Adipocyte (in vitro differentiated cells): ENCODE data around the gene ACTA2.

Experiments used
- DNase-seq: peaks from one replicate; pipeline ENCODE4 v3.0.0-alpha.2; 2015; ENCODE audit warnings: low read depth
- H3K27me3 ChIP-seq: replicated peaks from 2 replicates; pipeline ENCODE4 v1.7.0; 2013; ENCODE audit warnings: mild to moderate bottlenecking, low read length, moderate library complexity; ENCODE audit not compliant: control insufficient read depth, insufficient read depth
- H3K36me3 ChIP-seq: 2 replicates; pipeline ENCODE4 v1.7.0; 2013; ENCODE audit warnings: low read length, mild to moderate bottlenecking, moderate library complexity; ENCODE audit not compliant: control insufficient read depth, insufficient read depth, severe bottlenecking
- H3K4me1 ChIP-seq: 2 replicates; pipeline ENCODE4 v1.7.0; 2013; ENCODE audit warnings: mild to moderate bottlenecking, low read length, moderate library complexity; ENCODE audit not compliant: control insufficient read depth, insufficient read depth
- H3K4me3 ChIP-seq: 2 replicates; pipeline ENCODE4 v1.7.0; 2013; ENCODE audit warnings: mild to moderate bottlenecking, low read length, moderate library complexity
- H3K9ac ChIP-seq: 2 replicates; pipeline ENCODE4 v1.7.0; 2013; ENCODE audit warnings: mild to moderate bottlenecking, low read length, moderate library complexity
- H3K9me3 ChIP-seq: 2 replicates; pipeline ENCODE4 v1.7.0; 2013; ENCODE audit warnings: mild to moderate bottlenecking, low read length, moderate library complexity; ENCODE audit not compliant: control insufficient read depth

ACTA2 gene

DNA sequence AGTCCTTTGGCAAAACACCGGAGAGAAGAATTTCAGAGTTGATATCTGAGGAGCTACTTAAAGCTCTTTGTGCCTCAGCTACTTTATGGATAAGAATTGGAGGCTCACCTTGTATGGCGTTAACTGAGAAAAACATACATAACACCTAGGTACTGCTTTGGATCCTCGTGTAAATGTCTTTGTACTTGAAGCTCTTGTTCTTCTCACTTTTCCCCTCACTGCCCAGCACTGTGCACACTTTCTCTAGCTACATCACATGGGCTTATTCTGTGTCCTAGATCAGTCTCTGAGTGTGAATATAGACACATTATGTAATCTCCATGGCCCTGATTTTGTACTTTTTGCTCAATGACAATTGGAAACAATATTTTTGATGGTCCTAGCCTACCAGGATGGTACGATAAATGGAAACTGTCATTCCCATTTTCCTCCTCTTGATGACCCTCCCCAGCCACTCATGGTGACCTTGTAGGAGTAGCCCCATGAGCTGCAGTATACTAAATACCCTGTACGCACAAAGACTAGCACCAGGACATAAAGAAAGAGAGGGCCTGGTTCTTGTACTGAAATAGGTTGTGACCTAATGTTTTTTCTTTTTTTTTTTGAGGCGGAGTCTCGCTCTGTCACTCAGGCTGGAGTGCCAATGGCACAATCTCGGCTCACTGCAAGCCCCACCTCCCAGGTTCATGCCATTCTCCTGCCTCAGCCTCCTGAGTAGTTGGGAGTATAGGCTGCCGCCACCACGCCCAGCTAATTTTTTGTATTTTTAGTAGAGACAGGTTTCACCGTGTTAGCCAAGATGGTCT is 50.4 kb downstream of the ACTA2 start:
- H3K9me3 ChIP-seq: no peaks in the 10 kb centered on the region
- H3K4me1 ChIP-seq: peaks cover 30% of the 10 kb centered on the region
- no peak overlapping the region for H3K9ac ChIP-seq
- no peaks in the 10 kb centered on the region for H3K27me3 ChIP-seq
- no peak for DNase-seq
- peaks cover 19% of the 10 kb centered on the region for H3K36me3 ChIP-seq
- H3K4me3 ChIP-seq: no peak overlapping the region

GRCh38 chr10:88901206-88901983 is 51.2 kb downstream of the ACTA2 start:
- Histone ChIP-seq H3K4me1 (peaks cover 36% of the 10 kb centered on the region), H3K9me3 (no peaks in the 10 kb centered on the region)

DNA sequence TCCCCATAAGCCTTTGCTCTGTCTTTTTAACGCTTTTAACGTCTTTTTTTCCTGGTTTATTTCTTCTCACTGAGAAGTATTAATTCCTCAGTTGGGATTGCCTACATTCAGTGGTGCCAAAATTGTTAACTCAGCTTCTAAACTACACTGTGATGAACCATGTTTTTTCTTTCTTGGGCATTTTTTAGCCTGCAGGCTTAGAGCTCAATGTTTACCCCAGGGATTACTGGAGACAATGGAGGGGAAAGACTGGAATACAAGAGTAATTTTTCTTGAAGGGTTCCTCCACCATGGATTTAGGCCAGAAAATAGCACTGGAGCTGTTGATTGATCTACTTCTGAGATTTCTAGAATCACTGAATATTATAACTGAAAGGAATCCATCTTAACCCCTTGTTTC is 52.7 kb downstream of the ACTA2 start:
- Histone ChIP-seq H3K9me3 (no peaks in the 10 kb centered on the region), H3K4me1 (peaks cover 51% of the 10 kb centered on the region), H3K36me3 (peaks cover 6% of the 10 kb centered on the region), H3K4me3 (no peak overlapping the region), H3K27me3 (no peaks in the 10 kb centered on the region), H3K9ac (no peak overlapping the region)
- no peak for DNase-seq

More at GRCh38 chr10:88901206-88901983, 51.2 kb downstream of the ACTA2 start:
- no peak overlapping the region for H3K4me3 ChIP-seq
- no peak overlapping the region for H3K9ac ChIP-seq
- DNase-seq: no peak
- peaks cover 19% of the 10 kb centered on the region for H3K36me3 ChIP-seq
- H3K27me3 ChIP-seq: no peaks in the 10 kb centered on the region

GRCh38 chr10:88898727-88899126 is 53.8 kb downstream of the ACTA2 start:
- no peak for DNase-seq
- Histone ChIP-seq H3K36me3 (peaks cover under 1% of the 10 kb centered on the region), H3K4me3 (no peak overlapping the region), H3K4me1 (peaks cover 63% of the 10 kb centered on the region), H3K9me3 (no peaks in the 10 kb centered on the region), H3K27me3 (no peaks in the 10 kb centered on the region), H3K9ac (no peak overlapping the region)

GRCh38 chr10:88896994-88897853 is 55.3 kb downstream of the ACTA2 start:
- Histone ChIP-seq H3K9ac (peak overlapping the region; percentile 80), H3K4me3 (peak overlapping the region; percentile 60), H3K9me3 (no peaks in the 10 kb centered on the region), H3K36me3 (no peaks in the 10 kb centered on the region), H3K27me3 (no peaks in the 10 kb centered on the region), H3K4me1 (peaks cover 74% of the 10 kb centered on the region)
- DNase-seq: no peak

- H3K27me3 ChIP-seq: no peaks in the 10 kb centered on the region
- H3K4me3 ChIP-seq: peak overlapping the region; percentile 60
- no peaks in the 10 kb centered on the region for H3K9me3 ChIP-seq
- peak overlapping the region; percentile 80 for H3K9ac ChIP-seq
- no peaks in the 10 kb centered on the region for H3K36me3 ChIP-seq
- H3K4me1 ChIP-seq: peaks cover 73% of the 10 kb centered on the region
- no peak for DNase-seq
Observed at GRCh38 chr10:88896372-88896993, 56.1 kb downstream of the ACTA2 start.

DNA sequence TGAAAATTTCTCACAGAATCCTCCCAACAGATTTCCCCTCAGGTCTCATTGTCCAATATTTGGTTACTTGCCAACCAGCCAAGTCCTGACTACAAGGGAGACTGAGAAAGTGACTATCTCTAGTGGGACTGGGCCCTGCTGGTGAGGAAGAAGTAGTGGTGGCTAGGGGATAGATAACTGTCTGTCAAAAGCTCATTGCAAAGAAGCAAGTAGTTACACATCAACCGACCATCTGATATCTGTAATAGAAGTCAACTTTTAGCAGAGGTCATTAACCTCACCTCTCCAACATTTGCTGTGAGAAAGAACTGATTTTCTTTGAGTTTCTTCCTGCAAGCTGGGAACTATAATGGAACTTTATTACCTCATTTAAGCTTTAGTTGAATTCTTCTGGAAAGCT is 57.3 kb downstream of the ACTA2 start:
- H3K9me3 ChIP-seq: no peaks in the 10 kb centered on the region
- no peak overlapping the region for H3K4me3 ChIP-seq
- no peak for DNase-seq
- no peaks in the 10 kb centered on the region for H3K36me3 ChIP-seq
- no peak overlapping the region for H3K9ac ChIP-seq
- H3K27me3 ChIP-seq: no peaks in the 10 kb centered on the region
- H3K4me1 ChIP-seq: peaks cover 85% of the 10 kb centered on the region

DNA sequence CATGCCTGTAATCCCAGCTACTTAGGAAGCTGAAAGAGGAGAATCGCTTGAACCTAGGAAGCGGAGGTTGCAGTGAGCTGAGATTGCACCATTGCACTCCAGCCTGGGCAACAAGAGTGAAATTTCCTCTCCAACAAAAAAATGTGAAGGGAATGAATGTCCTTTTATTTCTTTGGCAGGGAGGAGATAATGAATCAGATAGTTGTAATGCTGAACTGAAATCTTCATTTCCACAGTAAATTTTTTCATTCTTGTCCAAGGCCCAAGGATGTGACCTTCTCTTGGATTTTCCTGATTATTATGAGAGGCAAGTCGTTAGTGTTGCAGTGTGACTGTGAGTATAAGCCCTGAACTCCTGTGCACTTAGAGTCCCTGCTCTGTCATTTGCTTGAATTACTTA is 59.0 kb downstream of the ACTA2 start:
- Histone ChIP-seq H3K9me3 (no peaks in the 10 kb centered on the region), H3K4me3 (peak overlapping the region; percentile 64), H3K4me1 (peaks cover 95% of the 10 kb centered on the region), H3K27me3 (no peaks in the 10 kb centered on the region), H3K36me3 (no peaks in the 10 kb centered on the region), H3K9ac (peak overlapping the region; percentile 75)
- no peak for DNase-seq

GRCh38 chr10:88892222-88892967 is 60.2 kb downstream of the ACTA2 start:
- H3K36me3 ChIP-seq: no peaks in the 10 kb centered on the region

DNA sequence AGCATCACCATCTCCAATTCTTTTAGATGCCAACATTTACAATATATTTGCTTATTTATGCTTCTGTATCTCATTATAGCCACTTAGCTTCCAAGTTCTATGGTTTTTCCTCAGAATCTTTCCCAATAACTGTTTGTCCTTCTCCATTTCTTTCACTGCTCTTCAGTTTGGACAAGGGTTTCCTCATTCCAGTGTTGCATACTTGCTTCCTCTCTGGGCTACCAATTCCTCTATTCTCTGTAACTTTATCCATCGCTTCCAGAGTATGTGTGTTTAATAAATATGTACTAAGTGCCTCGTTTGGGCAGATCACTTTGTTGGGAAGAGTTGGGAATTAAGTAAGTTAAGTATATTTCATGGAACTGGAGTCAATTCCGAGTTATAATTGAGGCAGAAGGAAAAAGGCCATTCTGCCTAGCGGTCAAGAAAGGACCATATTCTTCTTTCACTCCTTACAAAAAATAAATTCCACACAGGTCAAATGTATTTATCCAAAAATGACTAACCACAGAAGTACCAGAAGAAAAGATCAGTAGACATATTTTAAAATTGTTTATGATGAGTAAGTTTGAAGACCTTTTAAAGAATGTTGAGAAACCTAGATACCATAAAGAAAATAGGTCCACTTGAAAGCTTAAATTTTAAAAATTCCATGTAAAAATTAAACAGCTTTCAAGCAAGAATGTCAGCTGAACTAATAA is 61.7 kb downstream of the ACTA2 start:
- no peaks in the 10 kb centered on the region for H3K36me3 ChIP-seq
- DNase-seq: peak; percentile 57
- no peaks in the 10 kb centered on the region for H3K9me3 ChIP-seq
- H3K4me1 ChIP-seq: peaks cover 68% of the 10 kb centered on the region
- H3K27me3 ChIP-seq: no peaks in the 10 kb centered on the region
- H3K9ac ChIP-seq: no peak overlapping the region
- H3K4me3 ChIP-seq: no peak overlapping the region

More at GRCh38 chr10:88892222-88892967, 60.2 kb downstream of the ACTA2 start:
- Histone ChIP-seq H3K27me3 (no peaks in the 10 kb centered on the region), H3K4me1 (peaks cover 84% of the 10 kb centered on the region), H3K4me3 (no peak overlapping the region), H3K9ac (peak overlapping the region; percentile 30), H3K9me3 (no peaks in the 10 kb centered on the region)
- peak; percentile 54 for DNase-seq
